Sigmoid colon (tissue), 7 donors: ENCODE data around the gene ERMAP. TPM values are rescaled to one million over a fixed set of nuclear protein-coding genes. Genes with fewer than 3 reads are reported as not detected.
"Not testable (repeated sequence)": the region's sequence is repeated elsewhere in the genome, so short reads cannot be mapped to it uniquely, and the experiment has no call there.

Experiments used
- DNase-seq: peaks from one replicate; pipeline ENCODE4 v3.0.0-alpha.2; 2019
- H3K27ac ChIP-seq, 4 donors: fragments of 200-600 bp; sonication (generic); one replicate each; pipeline ENCODE4 v1.5.1; 2016 to 2019; ENCODE audit warnings: mild to moderate bottlenecking in 1 of 4
- H3K27me3 ChIP-seq, 3 donors: fragments of 200-600 bp; sonication (generic); one replicate each; pipeline ENCODE4 v1.5.1; 2019; ENCODE audit warnings: mild to moderate bottlenecking in 1 of 3
- H3K36me3 ChIP-seq, 4 donors: fragments of 200-600 bp; sonication (generic); one replicate each; pipeline ENCODE4 v1.5.1; 2016 to 2019
- H3K4me1 ChIP-seq, 4 donors: fragments of 200-600 bp; sonication (generic); one replicate each; pipeline ENCODE4 v1.5.1; 2017 to 2019
- H3K4me3 ChIP-seq, 4 donors: fragments of 200-600 bp; sonication (generic); one replicate each; pipeline ENCODE4 v1.5.1; 2017 to 2019; ENCODE audit warnings: mild to moderate bottlenecking in 2 of 4, moderate library complexity in 1 of 4
- H3K9me3 ChIP-seq, 4 donors: fragments of 200-600 bp in 3 of 4; sonication (generic) in 3 of 4; one replicate each; pipeline versions ENCODE4 v1.5.1 to v1.6.1; 2013 to 2019
- CTCF ChIP-seq, 4 experiments: fragments of 450-650 bp in 3 of 4; fragments of 200-600 bp in 1 of 4; IDR thresholded peaks; one replicate each; pipeline ENCODE4 v1.5.1; 2016 to 2019; ENCODE audit warnings: antibody characterized with exemption in 4 of 4, mild to moderate bottlenecking in 3 of 4, moderate library complexity in 2 of 4
- EP300 ChIP-seq, 4 donors: sonication (generic); formaldehyde crosslinking; IDR thresholded peaks; one replicate each; pipeline ENCODE4 v1.6.1; 2017; ENCODE audit warnings: antibody characterized with exemption in 4 of 4
- POLR2A ChIP-seq, 2 donors: fragments of 450-650 bp; IDR thresholded peaks; one replicate each; pipeline ENCODE4 v1.6.1; 2016; ENCODE audit warnings: antibody characterized with exemption in 2 of 2, mild to moderate bottlenecking in 2 of 2, moderate library complexity in 2 of 2
- POLR2AphosphoS5 ChIP-seq, 4 donors: sonication (generic); formaldehyde crosslinking; IDR thresholded peaks; one replicate each; pipeline ENCODE4 v1.6.1; 2017; ENCODE audit warnings: antibody characterized with exemption in 4 of 4
- WGBS, 2 donors: extraction: QIAGEN DNeasy Blood & Tissue Kit; methylation state at CpG; one replicate each; pipeline ENCODE4 v1.1.7; 2013; 5-methylcytosine and 5-hydroxymethylcytosine counted together
- intact Hi-C: fragments of 100-400 bp; cut with DNase I; formaldehyde crosslinking; loops from one replicate; pipeline ENCODE4 v1.15.1; 2023
- polyA plus RNA-seq, 3 donors: library from polyadenylated mRNA; stranded (reverse); fragments of 200-250 nt; gene quantifications; one replicate each; pipeline ENCODE4 v1.2.3, GENCODE V29; 2013
- total RNA-seq, 4 donors: library from RNA; depleted of rRNA; stranded (reverse); fragments of >200 nt; gene quantifications; one replicate each; pipeline ENCODE4 v1.1.0, GENCODE V29; 2016
- donor health status: healthy with polysubstance abuse.
- donor health status: Bipolar disorder and iron deficiency.
- donor health status: healthy.

Gene ERMAP
- total and polyA plus RNA-seq, 7 donors = 3.5 to 18.6 (median 9.5) TPM

- DNase-seq = no peak
- WGBS, 2 donors = 86 to 89% methylated on average over 8 of the region's 8 CpGs
- H3K27me3 ChIP-seq = no peaks in the 10 kb centered on the region
- TF ChIP-seq CTCF (IDR thresholded peaks at IDR 0.05) (no peak), EP300 (IDR thresholded peaks at IDR 0.05) (no peak), POLR2AphosphoS5 (IDR thresholded peaks at IDR 0.05) (no peak), POLR2A (IDR thresholded peaks at IDR 0.05) (no peak)
- intact Hi-C loops = no loop called here
- peak overlapping the region in 1 of 4 donors; percentile 28 for H3K27ac ChIP-seq
- H3K4me1 ChIP-seq = no peaks in the 10 kb centered on the region
- H3K4me3 ChIP-seq = no peak overlapping the region
- H3K36me3 ChIP-seq = peaks cover 0 to 7% (median 0%) of the 10 kb centered on the region in 4 donors
- H3K9me3 ChIP-seq = no peaks in the 10 kb centered on the region
Measured at GRCh38 chr1:42801832-42802473, 15.0 kb upstream of the ERMAP start.

- Histone ChIP-seq H3K36me3 (peaks cover 0 to 12% (median 0%) of the 10 kb centered on the region in 4 donors), H3K27ac (no peak overlapping the region), H3K4me1 (no peaks in the 10 kb centered on the region), H3K9me3 (no peaks in the 10 kb centered on the region), H3K27me3 (no peaks in the 10 kb centered on the region), H3K4me3 (no peak overlapping the region)
- TF ChIP-seq EP300 (IDR thresholded peaks at IDR 0.05) (no peak), POLR2AphosphoS5 (IDR thresholded peaks at IDR 0.05) (no peak)
- intact Hi-C loops = no loop called here
- no peak for DNase-seq
Measured at GRCh38 chr1:42806171-42806570, 10.8 kb upstream of the ERMAP start.

GRCh38 chr1:42806593-42806992 is 10.3 kb upstream of the ERMAP start:
- Histone ChIP-seq H3K27ac (no peak overlapping the region), H3K9me3 (no peaks in the 10 kb centered on the region), H3K36me3 (peaks cover 0 to 15% (median 0%) of the 10 kb centered on the region in 4 donors), H3K4me3 (no peak overlapping the region), H3K27me3 (no peaks in the 10 kb centered on the region), H3K4me1 (no peaks in the 10 kb centered on the region)
- TF ChIP-seq EP300 (IDR thresholded peaks at IDR 0.05) (no peak), POLR2AphosphoS5 (IDR thresholded peaks at IDR 0.05) (no peak), POLR2A (IDR thresholded peaks at IDR 0.05) (no peak), CTCF (IDR thresholded peaks at IDR 0.05) (no peak)
- intact Hi-C loops = no loop called here
- no peak for DNase-seq
- 93% methylated on average over 5 of the region's 5 CpGs for WGBS, 2 donors

DNA sequence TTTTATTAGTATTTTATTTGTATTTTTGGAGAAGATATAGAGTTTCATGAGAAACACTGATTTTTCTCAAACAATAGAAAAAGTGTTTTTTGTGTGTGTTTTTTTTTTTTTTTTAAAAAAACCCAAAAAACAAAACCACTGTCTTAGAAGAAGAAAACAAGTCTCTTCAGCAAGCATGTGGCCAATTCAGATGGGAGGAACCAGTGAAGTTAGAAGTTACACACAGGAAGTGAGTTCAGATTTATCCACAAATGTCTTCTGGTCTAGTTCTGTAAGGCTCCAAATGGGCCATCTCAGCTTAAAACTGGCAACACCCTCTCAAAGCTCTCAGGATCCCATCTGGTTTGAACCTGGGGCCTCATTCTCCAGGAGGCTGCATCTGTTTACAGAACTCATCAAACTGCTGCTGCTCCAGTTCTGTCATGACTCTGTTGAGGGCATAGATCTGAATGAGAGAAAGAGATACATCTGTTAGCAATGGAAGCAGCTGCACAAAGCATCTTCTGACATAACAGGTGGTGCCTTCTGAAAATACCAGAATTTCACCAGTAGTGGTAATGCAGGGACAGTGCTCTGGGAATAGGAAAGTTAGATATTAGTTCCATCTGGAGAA is 9.8 kb upstream of the ERMAP start:
- no peaks in the 10 kb centered on the region for H3K27me3 ChIP-seq
- intact Hi-C loops = no loop called here

GRCh38 chr1:42814815-42815214 is 2.1 kb upstream of the ERMAP start:
- DNase-seq, H3K27ac ChIP-seq, intact Hi-C loops, H3K4me3 ChIP-seq, H3K36me3 ChIP-seq, H3K9me3 ChIP-seq, H3K27me3 ChIP-seq: not testable (repeated sequence)
- 92 to 100% methylated on average over 3 of the region's 3 CpGs for WGBS, 2 donors
- peaks cover 0 to 21% (median 14%) of the 10 kb centered on the region in 4 donors for H3K4me1 ChIP-seq

More for the DNA sequence above, 9.8 kb upstream of the ERMAP start:
- TF ChIP-seq POLR2A (IDR thresholded peaks at IDR 0.05) = no peak
- peak in 2 of 4 donors; percentile 61 to 63 for TF ChIP-seq POLR2AphosphoS5 (IDR thresholded peaks at IDR 0.05)
- DNase-seq = no peak
- no peaks in the 10 kb centered on the region for H3K4me1 ChIP-seq
- H3K36me3 ChIP-seq = peaks cover 0 to 15% (median 0%) of the 10 kb centered on the region in 4 donors
- H3K27ac ChIP-seq = no peak overlapping the region
- H3K4me3 ChIP-seq = no peak overlapping the region
- H3K9me3 ChIP-seq = no peaks in the 10 kb centered on the region

GRCh38 chr1:42815941-42816584 is 859 bp upstream of the ERMAP start:
- DNase-seq = no peak
- intact Hi-C loops = loop anchor here (1.0 to 2.0 kb wide), 2 partner anchors 49 to 109 kb away; partner anchors contain the start of genes C1orf50 and P3H1
- H3K36me3 ChIP-seq = peaks cover 0 to 4% (median 0%) of the 10 kb centered on the region in 4 donors
- no peak for TF ChIP-seq EP300 (IDR thresholded peaks at IDR 0.05)
- no peak for TF ChIP-seq POLR2A (IDR thresholded peaks at IDR 0.05)
- TF ChIP-seq CTCF (IDR thresholded peaks at IDR 0.05) = no peak
- no peak for TF ChIP-seq POLR2AphosphoS5 (IDR thresholded peaks at IDR 0.05)
- no peaks in the 10 kb centered on the region for H3K9me3 ChIP-seq
- peak overlapping the region; percentile 96 to 98 (median 98) for H3K27ac ChIP-seq
- H3K27me3 ChIP-seq = no peaks in the 10 kb centered on the region
- peak overlapping the region; percentile 66 to 82 (median 77) for H3K4me3 ChIP-seq
- WGBS, 2 donors = 36 to 38% methylated on average over 7 of the region's 7 CpGs
- peaks cover 0 to 21% (median 14%) of the 10 kb centered on the region in 4 donors for H3K4me1 ChIP-seq
